Keratinocyte (primary cell): Measurements from ENCODE around the gene TPK1.

ENCODE experiments used
- CTCF ChIP-seq, 3 experiments: IDR thresholded peaks in 1 of 3; conservative IDR thresholded peaks in 1 of 3; optimal IDR thresholded peaks in 1 of 3; 2 replicates in 2 of 3; 3 replicates in 1 of 3; pipeline versions ENCODE3 to v1.5.1; 2011; ENCODE audit warnings: low read length in 3 of 3, mild to moderate bottlenecking in 3 of 3, moderate library complexity in 2 of 3, control low read depth in 1 of 3, inconsistent platforms in 1 of 3; ENCODE audit not compliant: insufficient read depth in 2 of 3; ENCODE audit errors: extremely low read depth in 1 of 3
- EZH2 ChIP-seq: IDR thresholded peaks from one replicate; pipeline ENCODE4 v1.6.1; 2012; ENCODE audit warnings: inconsistent platforms, mild to moderate bottlenecking, low read length, moderate library complexity

GRCh38 chr7:144500225-144500624 is 335.6 kb downstream of the TPK1 start:
- TF ChIP-seq CTCF (optimal IDR thresholded peaks at IDR 0.05 in 1 of 3, IDR thresholded peaks at IDR 0.05 in 1 of 3, conservative IDR thresholded peaks at IDR 0.05 in 1 of 3; ENCODE audit: extremely low read depth in 1 of 3, insufficient read depth in 2 of 3, low read length in 3 of 3) (no peak), EZH2 (no peak)
